Adrenal gland (tissue), 12 donors: ENCODE data around the gene COL16A1. TPM values are rescaled to one million over a fixed set of nuclear protein-coding genes. Genes with fewer than 3 reads are reported as not detected.

Source experiments
- DNase-seq, 7 donors: peaks; one replicate each; pipeline ENCODE4 v3.0.0-alpha.2; 2019 to 2020
- H3K27ac ChIP-seq, 5 donors: fragments of 200-600 bp; sonication (generic) in 4 of 5; 1 replicate in 3 of 5; 2 replicates in 2 of 5; pipeline versions ENCODE4 v1.5.1 to v1.8.0; 2016 to 2020; ENCODE audit warnings: mild to moderate bottlenecking in 1 of 5
- H3K27me3 ChIP-seq: fragments of 200-600 bp; 2 replicates; pipeline ENCODE4 v1.8.0; 2021
- H3K36me3 ChIP-seq, 2 donors: fragments of 200-600 bp; replicated peaks in 1 of 2; 1 replicate in 1 of 2; 2 replicates in 1 of 2; pipeline versions ENCODE4 v1.5.1 to v1.8.0; 2018 to 2022
- H3K4me1 ChIP-seq, 2 donors: fragments of 200-600 bp; replicated peaks in 1 of 2; 1 replicate in 1 of 2; 2 replicates in 1 of 2; pipeline versions ENCODE4 v1.5.1 to v1.8.0; 2018 to 2021
- H3K4me3 ChIP-seq, 4 donors: fragments of 200-600 bp; sonication (generic) in 3 of 4; one replicate each; pipeline ENCODE4 v1.5.1; 2016 to 2018
- H3K9me3 ChIP-seq, 3 donors: fragments of 200-600 bp; sonication (generic) in 1 of 3; replicated peaks in 1 of 3; 1 replicate in 2 of 3; 2 replicates in 1 of 3; pipeline versions ENCODE4 v1.5.1 to v1.8.0; 2016 to 2021
- POLR2A ChIP-seq, 2 donors: fragments of 450-650 bp; IDR thresholded peaks; one replicate each; pipeline ENCODE4 v1.6.1; 2017; ENCODE audit warnings: antibody characterized with exemption in 2 of 2, mild to moderate bottlenecking in 2 of 2, moderate library complexity in 1 of 2
- WGBS, 4 donors: extraction: QIAGEN DNeasy Blood & Tissue Kit in 2 of 4; methylation state at CpG; one replicate each; pipeline versions ENCODE4 v1.1.5 to v1.1.7; 2013 to 2017; 5-methylcytosine and 5-hydroxymethylcytosine counted together
- intact Hi-C, 2 donors: fragments of 100-400 bp; cut with DNase I; formaldehyde crosslinking; loops; one replicate each; pipeline versions ENCODE4 v1.14.1 to v1.15.0; 2022 to 2023
- polyA plus RNA-seq, 3 donors: library from polyadenylated mRNA; stranded (reverse); fragments of 200-250 nt in 2 of 3; fragments of 350-450 nt in 1 of 3; fragmentation: Illumina TruSeq in 1 of 3; extraction: RNeasy Lipid Tissue Mini Kit (QIAGEN cat#74804) in 1 of 3; gene quantifications; one replicate each; pipeline ENCODE4 v1.2.3, GENCODE V29; 2013 to 2014
- total RNA-seq, 9 donors: library from RNA; depleted of rRNA in 4 of 9; stranded (reverse); fragments of >200 nt in 4 of 9; fragments of 120-200 nt in 1 of 9; fragmentation: NEBNext Ultra II Directional in 1 of 9; extraction: Animal tissue kit (Norgen Biotek cat#: 25700) in 1 of 9; gene quantifications; one replicate each; pipeline versions ENCODE4 v1.1.0 to v1.2.4, GENCODE V29; 2013 to 2023
- TF ChIP-seq, protein P1 (sequence below), 6 experiments: fragments of 450-650 bp in 4 of 6; fragments of 200-600 bp in 2 of 6; sonication (generic) in 1 of 6; IDR thresholded peaks; 1 replicate in 5 of 6; 2 replicates in 1 of 6; pipeline versions ENCODE4 v1.5.1 to v1.8.0; 2016 to 2021; ENCODE audit warnings: antibody characterized with exemption in 6 of 6, mild to moderate bottlenecking in 2 of 6, moderate library complexity in 1 of 6
- donor health status: healthy with polysubstance abuse.
- donor health status: Bipolar disorder and iron deficiency.
- donor health status: DM: yes; HTN: yes; CAD: no.
- donor health status: DM: no; HTN: no; CAD: no.
- donor health status: DM: no; HTN: no; CAD: no.
- donor health status: DM: yes; HTN: yes; CAD: no.

The COL16A1 gene
- total and polyA plus RNA-seq, 12 donors, result 6.1 to 129 (median 26.9) TPM

DNA sequence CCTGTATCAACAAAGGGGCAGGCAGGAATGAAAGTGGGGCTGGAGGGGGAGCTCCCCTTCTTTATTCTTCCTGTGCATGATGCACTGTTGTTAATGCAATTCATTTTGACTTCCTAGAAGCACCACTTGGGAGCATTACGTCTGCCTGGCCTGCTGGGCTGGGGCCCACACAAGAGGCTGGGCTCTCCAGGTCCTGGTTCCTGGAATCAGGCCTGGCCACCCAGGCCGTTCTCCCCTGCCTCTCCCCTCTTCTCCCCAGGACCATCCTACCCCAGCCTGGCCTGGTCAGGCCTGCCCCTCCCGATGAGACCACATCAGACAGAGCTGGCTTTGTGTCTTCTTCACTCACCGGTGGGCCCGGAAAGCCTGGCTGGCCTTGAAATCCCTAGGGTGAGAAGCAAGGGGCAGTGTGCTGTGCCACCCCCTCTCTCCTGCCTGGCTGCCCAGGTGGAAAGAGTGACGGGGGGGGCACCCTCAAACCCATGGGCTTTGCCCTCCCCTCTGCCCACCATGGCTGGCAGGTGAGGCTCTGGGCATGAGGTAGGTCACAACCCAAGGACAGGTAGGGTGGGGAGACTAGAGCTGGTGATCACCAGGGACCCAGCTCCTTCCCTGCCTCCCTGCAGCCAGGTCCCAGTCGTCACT is 38.5 kb downstream of the COL16A1 start:
- Histone ChIP-seq H3K36me3 (no peaks in the 10 kb centered on the region), H3K4me3 (no peak overlapping the region), H3K27ac (peak overlapping the region in 2 of 5 donors; percentile 26 to 61), H3K9me3 (no peaks in the 10 kb centered on the region), H3K4me1 (peaks cover 6 to 10% of the 10 kb centered on the region in 2 donors), H3K27me3 (no peaks in the 10 kb centered on the region)
- DNase-seq, result no peak
- no peak for TF ChIP-seq POLR2A (IDR thresholded peaks at IDR 0.05)
- TF ChIP-seq, protein P1, sequence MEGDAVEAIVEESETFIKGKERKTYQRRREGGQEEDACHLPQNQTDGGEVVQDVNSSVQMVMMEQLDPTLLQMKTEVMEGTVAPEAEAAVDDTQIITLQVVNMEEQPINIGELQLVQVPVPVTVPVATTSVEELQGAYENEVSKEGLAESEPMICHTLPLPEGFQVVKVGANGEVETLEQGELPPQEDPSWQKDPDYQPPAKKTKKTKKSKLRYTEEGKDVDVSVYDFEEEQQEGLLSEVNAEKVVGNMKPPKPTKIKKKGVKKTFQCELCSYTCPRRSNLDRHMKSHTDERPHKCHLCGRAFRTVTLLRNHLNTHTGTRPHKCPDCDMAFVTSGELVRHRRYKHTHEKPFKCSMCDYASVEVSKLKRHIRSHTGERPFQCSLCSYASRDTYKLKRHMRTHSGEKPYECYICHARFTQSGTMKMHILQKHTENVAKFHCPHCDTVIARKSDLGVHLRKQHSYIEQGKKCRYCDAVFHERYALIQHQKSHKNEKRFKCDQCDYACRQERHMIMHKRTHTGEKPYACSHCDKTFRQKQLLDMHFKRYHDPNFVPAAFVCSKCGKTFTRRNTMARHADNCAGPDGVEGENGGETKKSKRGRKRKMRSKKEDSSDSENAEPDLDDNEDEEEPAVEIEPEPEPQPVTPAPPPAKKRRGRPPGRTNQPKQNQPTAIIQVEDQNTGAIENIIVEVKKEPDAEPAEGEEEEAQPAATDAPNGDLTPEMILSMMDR (IDR thresholded peaks at IDR 0.05), result no peak
- 59 to 79% (median 73%) methylated on average over 6 to 7 of the region's 7 CpGs for WGBS, 4 donors
- intact Hi-C loops, result loop anchor here (2.0 to 10.0 kb wide), 4 partner anchors 49 to 299 kb away; no protein-coding TSS in a partner anchor

DNA sequence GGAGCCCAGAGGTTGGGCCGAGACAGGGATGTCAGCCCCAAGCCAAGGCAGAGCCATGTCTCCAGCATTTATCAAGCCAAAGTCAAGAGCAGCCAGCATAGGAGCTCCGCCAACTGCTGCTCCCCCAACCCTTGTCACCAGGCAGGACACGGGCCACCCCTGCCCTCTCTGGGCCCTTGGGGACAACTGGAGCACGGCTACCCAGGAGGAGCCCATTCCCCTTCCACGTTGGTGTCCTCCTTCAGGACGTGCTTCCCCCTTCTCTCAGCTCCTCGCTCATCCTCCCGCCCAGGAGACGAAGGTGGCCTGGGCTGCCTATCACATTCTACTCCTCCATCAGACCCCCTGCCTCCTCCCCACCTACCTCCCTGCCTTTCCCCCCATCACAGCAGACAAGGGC is 39.3 kb downstream of the COL16A1 start:
- H3K4me1 ChIP-seq, result peaks cover 0 to 2% of the 10 kb centered on the region in 2 donors
- no peak overlapping the region for H3K27ac ChIP-seq
- no peaks in the 10 kb centered on the region for H3K36me3 ChIP-seq
- no peaks in the 10 kb centered on the region for H3K9me3 ChIP-seq
- intact Hi-C loops, result loop anchor here (2.0 to 10.0 kb wide), 5 partner anchors 50 to 300 kb away; no protein-coding TSS in a partner anchor
- no peak for DNase-seq
- no peaks in the 10 kb centered on the region for H3K27me3 ChIP-seq
- TF ChIP-seq, protein P1 (IDR thresholded peaks at IDR 0.05), result no peak
- TF ChIP-seq POLR2A (IDR thresholded peaks at IDR 0.05), result no peak
- 73 to 80% (median 79%) methylated on average over 8 to 9 of the region's 9 CpGs for WGBS, 4 donors
- no peak overlapping the region for H3K4me3 ChIP-seq

DNA sequence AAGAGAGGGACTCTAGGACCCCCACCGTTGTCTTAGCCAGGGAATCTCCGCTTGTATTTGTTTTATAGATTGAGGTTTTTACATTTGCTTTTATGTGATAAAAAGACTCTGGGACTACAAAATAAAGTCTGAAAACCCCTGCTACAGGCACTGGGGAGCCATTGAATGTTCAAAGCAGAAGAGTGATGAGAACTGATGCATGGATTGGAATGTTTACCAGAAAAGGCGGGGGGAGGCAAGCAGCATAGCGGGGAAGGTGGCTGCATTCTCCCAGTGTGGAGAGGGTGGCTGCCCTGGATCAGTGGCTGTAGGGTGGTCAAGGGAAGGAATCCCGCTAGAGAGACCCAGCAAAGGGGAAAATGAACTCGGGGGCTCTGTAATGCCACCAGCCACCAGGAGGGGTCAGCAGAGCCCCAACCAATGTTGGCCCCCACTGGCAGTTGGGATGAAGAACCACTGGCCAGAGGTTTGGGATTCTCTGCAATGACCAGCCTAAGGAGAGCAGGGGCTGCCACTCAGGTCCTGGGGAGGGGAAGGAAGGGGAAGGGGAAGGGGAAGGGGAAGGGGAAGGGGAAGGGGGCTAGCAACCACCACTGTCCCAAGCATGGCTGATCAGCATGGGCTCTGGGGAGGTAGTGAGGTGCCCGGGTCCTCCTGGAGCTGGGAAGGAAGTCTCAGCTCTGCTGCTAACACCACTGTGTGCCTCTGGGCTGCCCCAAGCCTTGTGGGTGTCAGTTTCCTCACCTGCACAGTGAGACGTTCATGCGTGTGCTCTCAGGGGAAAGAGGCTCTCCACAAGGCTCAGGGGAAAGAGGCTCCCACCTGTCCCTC is 40.0 kb downstream of the COL16A1 start:
- intact Hi-C loops, result loop anchor here (2.0 to 10.0 kb wide), 5 partner anchors 51 to 301 kb away; no protein-coding TSS in a partner anchor
- Histone ChIP-seq H3K9me3 (no peaks in the 10 kb centered on the region), H3K27me3 (no peaks in the 10 kb centered on the region), H3K4me3 (no peak overlapping the region), H3K27ac (no peak overlapping the region), H3K4me1 (no peaks in the 10 kb centered on the region), H3K36me3 (no peaks in the 10 kb centered on the region)
- 34 to 43% (median 38%) methylated on average over 7 to 9 of the region's 9 CpGs for WGBS, 4 donors
- peak; percentile 34 to 79 (median 62) for DNase-seq
- TF ChIP-seq, protein P1 (IDR thresholded peaks at IDR 0.05), result peak; percentile 86 to 99 (median 95)
- TF ChIP-seq POLR2A (IDR thresholded peaks at IDR 0.05), result no peak

DNA sequence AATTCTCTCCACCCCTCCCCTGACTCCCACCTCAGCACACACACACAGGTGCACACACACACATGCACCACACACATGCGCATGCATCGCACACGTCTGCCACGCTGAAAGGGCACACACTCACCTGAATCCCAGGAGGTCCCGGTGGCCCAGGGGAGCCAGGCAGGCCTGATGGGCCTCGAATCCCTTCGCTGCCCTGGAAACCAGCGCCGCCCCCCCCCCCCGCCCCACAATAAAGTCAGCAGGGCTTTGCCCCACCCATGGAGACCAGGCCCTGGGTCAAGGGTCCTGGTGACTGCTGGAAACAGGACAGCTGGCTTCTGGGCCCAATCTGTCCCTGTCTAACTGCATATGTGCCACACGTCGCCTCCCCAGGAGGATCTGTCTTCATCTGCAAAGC is 41.4 kb downstream of the COL16A1 start:
- Histone ChIP-seq H3K27me3 (no peaks in the 10 kb centered on the region), H3K9me3 (no peaks in the 10 kb centered on the region), H3K4me1 (no peaks in the 10 kb centered on the region), H3K27ac (no peak overlapping the region), H3K36me3 (no peaks in the 10 kb centered on the region), H3K4me3 (no peak overlapping the region)
- no peak for TF ChIP-seq POLR2A (IDR thresholded peaks at IDR 0.05)
- TF ChIP-seq, protein P1 (IDR thresholded peaks at IDR 0.05), result no peak
- 76 to 89% (median 83%) methylated on average over 8 to 12 of the region's 12 CpGs for WGBS, 4 donors
- intact Hi-C loops, result loop anchor here (5.0 to 10.0 kb wide), 3 partner anchors 52 to 302 kb away; no protein-coding TSS in a partner anchor
- no peak for DNase-seq
